ENCODE results near the gene DOCK11. TPM values are rescaled to one million over a fixed set of nuclear protein-coding genes. Genes with fewer than 3 reads are reported as not detected.
"Not testable (repeated sequence)": the region's sequence is repeated elsewhere in the genome, so short reads cannot be mapped to it uniquely, and the experiment has no call there.

DOCK11 gene
- 10 to 100 TPM; 15.3 to 89.2 (median 26.5) TPM for polyA plus RNA-seq (ENCODE audit: insufficient read length in 4 of 4)

DNA sequence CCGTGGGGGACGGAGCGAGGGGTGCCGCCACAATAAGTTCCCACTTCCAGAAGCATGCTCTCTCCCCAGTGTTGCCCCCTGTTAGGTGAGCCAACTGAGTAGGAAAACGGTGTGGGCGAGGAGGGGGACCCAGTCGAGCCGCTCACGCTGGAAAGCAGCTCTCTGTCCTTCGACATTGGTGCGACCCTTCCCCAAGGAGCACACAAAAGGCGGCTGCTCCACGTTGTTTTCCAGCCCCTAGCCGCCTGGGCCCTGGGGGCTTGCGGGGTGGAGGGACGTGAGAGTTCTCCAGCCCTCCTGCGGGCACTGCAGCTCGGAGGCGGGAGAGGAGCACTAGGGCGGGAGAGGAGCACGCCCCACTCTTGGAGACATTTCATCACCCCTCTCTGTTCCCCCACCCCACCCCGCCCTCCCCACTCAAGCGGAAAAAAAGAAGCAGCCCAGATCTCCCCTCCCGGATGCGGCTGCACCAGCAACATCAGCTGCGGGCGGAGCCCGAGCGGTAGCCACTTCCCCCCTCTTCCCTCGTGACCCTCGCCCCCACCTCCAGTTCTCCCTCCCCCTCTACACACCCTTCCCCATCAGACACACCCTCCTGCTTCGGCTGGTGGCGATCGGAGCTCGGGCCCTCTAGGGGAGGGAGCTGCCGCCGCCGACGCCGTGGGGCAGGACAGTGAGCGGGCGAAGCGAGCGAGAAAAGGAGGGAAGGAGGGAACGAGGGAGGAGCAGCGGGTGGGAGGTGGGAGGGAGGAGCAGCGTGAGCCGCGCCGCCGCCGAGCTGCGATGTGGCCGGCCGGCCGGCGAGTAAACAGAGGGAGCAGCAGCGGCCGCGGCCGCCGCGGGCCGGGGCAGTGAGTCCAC, at the start of gene DOCK11:
DOCK11 (plus strand) TSS at position 755 of the 861 bp plus-strand sequence. CDS start 157 bp downstream, outside the sequence.
- peak in 1 of 4 donors; percentile 55 for DNase-seq (ENCODE audit: low read depth in 4 of 4, low spot score in 3 of 4)

DNA sequence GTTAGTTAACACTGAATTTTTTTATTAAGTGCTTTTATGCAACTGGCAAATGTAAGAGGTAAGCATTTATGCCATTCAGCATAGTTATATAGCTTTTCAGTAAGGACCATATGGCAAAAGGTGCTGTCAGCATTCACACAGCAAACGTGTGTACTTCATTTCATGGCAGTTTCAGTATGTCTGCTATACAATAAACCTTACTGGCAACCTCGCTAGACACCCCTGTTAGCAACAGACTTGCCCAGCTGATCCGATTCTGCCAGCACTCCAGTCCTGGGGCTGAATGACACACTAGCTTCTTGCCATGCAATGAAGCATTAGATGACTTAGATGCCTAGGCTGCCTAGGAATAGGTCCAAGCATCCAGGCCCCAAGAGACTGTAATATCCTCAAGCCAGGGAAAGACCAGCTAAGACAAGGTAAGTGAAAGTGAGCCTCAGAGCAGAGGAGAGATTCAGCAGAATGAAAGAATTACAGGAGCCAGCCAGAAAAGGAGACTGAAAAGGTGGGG, 47.3 kb upstream of the DOCK11 start:
- DNase-seq (ENCODE audit: low read depth in 4 of 4, low spot score in 3 of 4) = no peak

DNA sequence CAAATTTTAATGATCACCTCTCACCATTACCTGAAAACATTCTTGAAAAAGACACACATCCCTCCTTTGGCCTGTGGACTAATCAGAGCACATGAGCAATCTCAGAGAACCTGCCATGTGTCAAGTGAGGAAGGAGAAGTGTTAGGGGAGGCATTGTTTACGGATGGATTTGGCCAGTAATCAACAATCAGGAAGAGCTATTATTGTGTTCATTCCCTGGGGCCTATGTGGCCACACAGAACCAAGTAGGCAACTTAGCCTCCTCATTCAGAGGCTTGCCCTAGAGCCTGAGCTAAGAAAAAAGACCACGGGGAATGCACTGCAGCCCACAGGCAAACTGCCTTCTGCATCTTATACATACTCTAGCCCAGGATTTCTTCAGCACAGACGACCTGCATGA, 40.6 kb upstream of the DOCK11 start:
- DNase-seq (ENCODE audit: low read depth in 4 of 4, low spot score in 3 of 4) = no peak

DNA sequence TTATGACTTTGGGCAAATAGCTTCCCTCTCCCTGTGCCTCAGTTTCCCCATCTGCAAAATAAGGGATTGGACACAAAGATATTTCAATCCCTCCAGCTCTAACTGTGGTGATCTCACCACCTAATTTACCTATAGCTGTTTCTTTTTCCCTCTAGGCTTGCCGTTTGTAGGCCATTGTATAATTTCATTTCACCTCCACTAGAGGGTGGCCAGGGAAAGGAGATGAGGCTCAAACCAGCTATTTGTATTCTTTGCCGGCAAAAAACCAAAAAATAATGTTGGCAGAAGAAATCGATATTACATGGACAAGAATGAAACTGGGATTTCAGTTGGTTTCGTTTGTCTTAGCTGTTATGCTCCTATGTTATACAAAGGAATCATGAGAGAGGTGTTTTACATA, 36.1 kb upstream of the DOCK11 start:
- peak in 1 of 4 donors; percentile 14 for DNase-seq (ENCODE audit: low read depth in 4 of 4, low spot score in 3 of 4)

DNA sequence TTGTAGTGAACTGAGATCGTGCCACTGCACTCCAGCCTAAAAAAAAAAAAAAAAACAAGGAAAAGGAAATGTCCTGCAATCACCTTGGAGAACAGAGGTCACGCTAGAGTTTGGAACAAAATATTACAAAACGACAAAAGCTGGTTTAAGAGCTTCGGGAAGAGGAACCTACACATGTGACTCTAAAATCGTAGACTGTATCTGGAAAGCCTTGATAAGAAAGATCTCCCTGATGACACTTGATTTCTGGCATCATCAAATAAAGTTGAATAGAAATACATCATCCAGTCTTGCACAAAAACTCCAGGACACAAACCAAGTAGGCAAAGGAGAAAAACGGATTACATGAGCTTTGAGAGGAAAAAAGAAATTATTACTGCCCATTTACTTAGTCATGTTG, 31.1 kb upstream of the DOCK11 start:
- no peak for DNase-seq (ENCODE audit: low read depth in 4 of 4, low spot score in 3 of 4)

DNA sequence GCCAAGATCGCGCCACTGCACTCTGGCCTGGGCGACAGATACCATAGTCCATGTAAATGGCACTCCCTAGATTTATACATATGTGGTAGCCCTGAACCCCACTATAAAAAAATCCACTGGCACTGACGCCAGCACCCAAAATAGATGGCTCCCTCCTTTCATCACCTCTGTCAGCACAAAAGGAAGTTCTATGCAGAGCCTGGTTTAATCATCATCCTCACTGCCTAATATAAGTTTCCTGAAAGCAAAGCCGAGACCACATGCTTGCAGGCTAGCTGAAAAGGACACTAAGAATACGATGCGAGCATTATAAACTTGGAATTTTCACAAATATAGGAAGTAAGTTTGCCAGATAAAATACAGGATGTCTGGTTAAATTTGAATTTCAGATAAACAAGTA, 27.5 kb upstream of the DOCK11 start:
- DNase-seq (ENCODE audit: low read depth in 4 of 4, low spot score in 3 of 4) = no peak

DNA sequence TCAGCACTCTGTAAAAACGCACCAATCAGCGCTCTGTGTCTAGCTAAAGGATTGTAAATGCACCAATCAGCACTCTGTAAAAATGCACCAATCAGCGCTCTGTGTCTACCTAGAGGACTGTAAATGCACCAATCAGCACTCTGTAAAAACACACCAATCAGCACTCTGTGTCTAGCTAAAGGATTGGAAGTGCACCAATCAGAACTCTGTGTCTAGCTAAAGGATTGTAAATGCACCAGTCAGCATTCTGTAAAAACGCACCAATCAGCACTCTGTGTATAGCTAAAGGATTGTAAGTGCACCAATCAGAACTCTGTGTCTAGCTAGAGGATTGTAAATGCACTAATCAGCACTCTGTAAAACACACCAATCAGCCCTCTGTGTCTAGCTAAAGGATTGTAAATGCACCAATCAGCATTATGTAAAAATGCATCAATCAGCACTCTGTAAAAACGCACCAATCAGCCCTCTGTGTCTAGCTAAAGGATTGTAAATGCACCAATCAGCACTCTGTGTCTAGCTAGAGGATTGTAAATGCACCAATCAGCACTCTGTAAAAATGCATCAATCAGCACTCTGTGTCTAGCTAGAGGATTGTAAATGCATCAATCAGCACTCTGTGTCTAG, 24.8 kb upstream of the DOCK11 start:
- DNase-seq (ENCODE audit: low read depth in 4 of 4, low spot score in 3 of 4) = not testable (repeated sequence)

DNA sequence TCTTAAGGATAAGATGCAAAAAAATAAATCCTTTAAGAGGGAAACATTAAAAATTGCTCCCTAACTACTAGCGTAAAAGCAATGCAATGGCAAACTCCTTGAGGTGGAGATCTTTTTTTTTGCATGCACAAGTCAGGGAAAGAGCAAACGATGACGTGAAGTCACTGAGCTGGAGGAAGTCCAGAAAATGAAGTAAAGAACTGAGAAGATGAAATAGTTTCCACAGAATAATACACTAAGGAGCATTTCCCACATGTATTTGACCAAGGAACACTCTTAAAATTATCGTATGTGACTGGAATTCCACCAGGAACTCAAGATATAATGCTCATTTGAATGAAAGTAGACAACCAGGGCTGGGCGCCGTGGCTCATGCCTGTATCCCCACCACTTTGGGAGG, 21.0 kb upstream of the DOCK11 start:
- no peak for DNase-seq (ENCODE audit: low read depth in 4 of 4, low spot score in 3 of 4)

DNA sequence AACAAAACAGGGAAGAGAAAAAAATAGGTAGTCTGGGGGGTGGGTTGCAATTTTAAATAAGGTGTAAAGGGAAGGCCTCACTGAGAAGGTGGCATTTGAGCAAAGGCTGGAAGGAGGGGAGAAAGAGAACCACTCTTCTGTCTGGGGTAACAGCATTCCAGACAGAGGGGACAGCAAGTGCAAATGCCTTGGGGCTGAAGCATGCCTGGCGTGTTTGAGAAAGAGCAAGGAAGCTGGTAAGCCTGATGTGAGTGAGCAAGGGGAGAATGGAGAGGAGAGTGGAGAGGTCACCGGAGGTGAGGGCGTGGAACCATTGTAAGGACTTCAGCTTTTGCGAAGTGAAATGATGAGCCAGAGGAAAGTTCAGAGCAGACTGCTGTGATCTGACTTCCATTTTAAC, 19.7 kb upstream of the DOCK11 start:
- DNase-seq (ENCODE audit: low read depth in 4 of 4, low spot score in 3 of 4) = no peak

DNA sequence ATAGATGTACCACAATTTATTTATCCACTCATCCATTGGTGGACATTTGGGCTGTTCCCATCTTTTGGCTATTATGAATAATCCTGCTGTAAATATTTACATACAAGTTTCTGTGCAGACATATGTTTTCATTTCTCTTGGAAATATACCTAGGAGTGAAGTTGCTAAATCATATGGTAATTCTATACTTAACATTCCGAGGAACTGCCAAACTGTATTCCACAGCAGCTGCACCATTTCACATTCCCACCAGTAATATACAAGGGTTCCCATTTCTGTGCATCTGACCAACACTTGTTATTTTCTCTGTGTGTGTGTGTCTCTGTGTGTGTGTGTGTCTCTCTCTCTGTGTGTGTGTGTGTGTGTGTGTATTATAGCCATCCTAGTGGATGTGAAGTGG, 15.4 kb upstream of the DOCK11 start:
- no peak for DNase-seq (ENCODE audit: low read depth in 4 of 4, low spot score in 3 of 4)

DNA sequence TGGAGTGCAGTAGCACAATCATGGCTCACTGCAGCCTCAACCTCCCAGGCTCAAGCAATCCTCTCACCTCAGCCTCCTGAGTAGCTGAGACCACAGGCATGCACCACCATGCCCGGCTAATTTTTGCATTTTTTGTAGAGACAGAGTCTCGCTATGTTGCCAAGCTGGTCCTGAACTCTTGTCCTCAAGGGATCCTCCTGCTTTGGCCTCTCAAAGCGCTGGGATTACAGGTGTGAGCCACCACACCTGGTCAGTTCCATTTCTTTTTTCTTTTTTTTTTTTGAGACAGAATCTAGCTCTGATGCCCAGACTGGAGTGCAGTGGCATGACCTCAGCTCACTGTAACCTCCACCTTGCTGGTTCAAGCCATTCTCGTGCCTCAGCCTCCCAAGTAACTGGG, 13.2 kb upstream of the DOCK11 start:
- DNase-seq (ENCODE audit: low read depth in 4 of 4, low spot score in 3 of 4) = not testable (repeated sequence)

DNA sequence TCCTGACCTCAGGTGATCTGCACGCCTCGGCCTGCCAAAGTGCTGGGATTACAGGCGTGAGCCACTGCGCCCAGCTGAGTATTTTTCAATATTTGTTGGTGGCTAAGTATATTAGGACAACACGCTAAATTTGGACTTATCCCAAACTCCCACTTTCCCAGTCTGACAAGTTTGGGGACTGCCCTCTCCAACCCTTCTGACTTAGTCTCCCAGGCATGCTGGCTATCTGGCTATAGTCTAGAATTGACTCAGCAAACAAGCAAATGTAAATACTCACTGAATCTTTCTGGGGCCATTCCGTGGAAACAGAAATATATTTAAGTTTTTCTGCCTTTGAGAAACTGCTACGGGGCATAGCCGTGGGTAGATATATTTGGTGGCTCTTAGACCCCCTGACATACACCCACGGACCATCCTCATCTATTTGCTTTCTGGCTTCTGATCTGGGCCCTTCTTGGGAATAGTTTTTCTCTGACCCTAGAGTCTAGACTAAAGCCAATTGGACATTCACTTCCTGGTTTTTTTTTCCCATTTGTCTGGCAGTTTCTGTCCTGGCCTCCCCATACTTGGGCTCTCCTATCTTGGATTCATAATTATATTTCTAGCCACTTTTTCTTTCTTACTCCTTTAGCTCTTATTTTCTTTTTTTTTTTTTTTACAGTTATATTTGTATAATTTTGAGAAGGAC, 11.3 kb upstream of the DOCK11 start:
- DNase-seq (ENCODE audit: low read depth in 4 of 4, low spot score in 3 of 4) = no peak

DNA sequence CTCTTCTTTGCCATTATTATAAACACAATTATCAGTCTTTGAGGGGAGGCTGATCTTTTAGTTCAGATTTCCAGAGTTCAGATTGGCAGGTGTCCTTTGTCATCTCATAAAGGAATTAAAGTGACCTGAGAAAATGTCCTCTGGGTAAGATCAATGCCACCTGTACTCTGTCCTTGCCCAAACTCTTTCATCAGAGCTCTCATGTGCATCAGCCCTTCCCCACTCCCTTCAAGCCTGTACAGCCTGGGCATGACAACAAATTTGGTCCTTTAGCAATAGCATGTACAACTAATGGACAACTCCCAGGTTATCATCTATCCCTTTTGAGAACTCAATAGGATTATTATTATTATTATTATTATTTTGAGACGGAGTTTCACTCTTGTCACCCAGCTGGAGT, 8.9 kb upstream of the DOCK11 start:
- DNase-seq (ENCODE audit: low read depth in 4 of 4, low spot score in 3 of 4) = not testable (repeated sequence)

DNA sequence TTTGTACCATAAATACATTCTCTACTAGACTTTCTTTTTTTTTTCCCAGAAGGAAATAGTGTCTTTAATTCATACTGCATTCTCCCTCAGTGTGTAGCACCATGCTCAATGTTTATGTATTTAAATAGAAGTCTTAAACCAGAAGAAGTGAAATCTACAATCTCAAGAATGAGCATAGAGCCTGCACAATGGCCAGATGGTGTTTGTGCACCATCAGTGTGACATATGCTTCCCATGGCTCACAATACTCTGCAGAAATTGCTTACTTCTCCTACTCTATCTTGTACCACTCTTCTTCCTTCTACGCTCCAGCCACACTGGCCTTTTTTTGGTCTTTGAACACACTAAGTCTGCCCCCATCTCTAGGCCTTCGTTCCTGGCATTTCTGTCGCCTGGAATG, 2.6 kb upstream of the DOCK11 start:
- no peak for DNase-seq (ENCODE audit: low read depth in 4 of 4, low spot score in 3 of 4)

DNA sequence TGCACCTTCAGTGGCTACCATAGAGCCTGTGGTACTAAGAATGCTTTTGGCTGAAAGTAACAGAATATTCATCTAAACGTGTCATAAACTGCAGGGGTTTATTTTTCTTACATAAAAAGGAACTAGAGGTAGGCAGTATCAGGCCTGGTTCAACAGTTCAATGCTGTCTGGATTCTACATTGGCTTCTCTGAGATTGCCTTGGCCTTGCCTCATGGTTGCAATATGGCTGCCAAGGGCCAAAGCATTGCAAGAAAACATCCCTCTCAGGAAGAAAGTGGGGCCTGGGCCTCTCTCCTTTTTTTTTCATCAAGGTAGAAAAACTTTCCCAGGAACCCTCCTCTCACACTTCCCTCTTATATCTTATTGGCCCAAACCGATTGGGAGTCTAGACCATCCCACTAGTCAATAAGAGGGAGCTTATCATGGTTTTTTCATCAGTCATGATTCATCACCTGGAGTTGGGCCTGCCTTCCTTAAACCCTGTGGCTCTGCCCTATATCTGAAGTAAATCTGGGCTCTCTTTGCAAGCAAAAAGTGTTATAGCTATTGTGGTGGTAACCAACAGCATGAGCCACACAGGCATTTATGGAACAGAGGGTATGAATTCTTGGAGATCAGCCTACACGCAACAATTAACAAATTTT, 1.8 kb upstream of the DOCK11 start:
- no peak for DNase-seq (ENCODE audit: low read depth in 4 of 4, low spot score in 3 of 4)

DNA sequence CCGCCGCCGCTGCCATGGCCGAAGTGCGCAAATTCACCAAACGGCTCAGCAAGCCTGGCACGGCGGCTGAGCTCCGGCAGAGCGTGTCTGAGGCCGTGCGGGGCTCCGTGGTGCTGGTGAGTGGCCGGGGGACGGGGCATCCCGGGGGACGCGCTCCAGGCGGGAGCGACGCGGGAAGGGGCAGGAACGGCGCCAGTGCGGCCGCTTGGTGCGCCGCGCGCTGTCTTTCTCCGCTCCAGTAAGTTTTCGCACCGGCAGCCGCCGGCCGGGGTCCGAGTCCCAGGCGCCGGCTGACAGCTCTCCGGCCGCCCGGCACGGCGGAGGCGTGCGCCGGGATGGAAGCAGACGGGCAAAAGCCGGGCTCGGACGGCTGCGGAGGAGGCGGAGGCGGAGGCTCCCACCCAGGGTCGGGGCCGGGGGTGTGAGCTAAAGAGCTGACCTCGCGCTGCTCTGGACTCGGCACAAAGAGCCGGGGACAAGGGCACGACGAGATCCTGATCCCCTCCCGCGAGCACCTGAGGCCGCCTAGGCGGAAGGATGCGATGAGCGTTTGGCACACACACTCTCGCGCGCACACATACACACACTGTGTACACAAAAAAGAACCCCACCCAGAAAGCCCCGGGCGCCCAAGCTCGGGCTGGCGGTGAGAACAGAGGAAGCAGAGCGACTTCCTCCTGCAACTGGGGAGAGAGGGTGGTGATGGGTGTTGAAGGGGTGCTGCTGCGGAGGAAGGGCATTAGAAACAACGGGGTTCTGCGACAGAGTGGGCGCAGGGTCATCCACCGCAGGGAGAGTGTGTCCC, 545 bp downstream of the DOCK11 start:
- DNase-seq (ENCODE audit: low read depth in 4 of 4, low spot score in 3 of 4) = no peak

DNA sequence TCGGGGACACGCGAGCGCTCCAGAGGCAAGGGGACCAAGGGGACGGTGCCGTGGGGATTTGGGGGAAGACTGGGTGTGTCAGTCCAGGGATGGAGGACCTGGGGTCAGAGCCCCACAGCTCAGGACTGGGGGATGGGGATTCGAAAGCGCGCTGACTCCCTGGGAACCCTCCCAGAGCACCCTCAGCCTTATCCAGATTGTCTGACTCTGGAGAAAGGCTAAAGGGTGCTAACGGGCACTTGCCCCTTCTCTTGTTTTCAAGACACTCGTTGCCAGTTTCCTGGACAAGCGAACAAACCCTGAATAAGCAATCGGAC, 1.1 kb downstream of the DOCK11 start:
- no peak for DNase-seq (ENCODE audit: low read depth in 4 of 4, low spot score in 3 of 4)

DNA sequence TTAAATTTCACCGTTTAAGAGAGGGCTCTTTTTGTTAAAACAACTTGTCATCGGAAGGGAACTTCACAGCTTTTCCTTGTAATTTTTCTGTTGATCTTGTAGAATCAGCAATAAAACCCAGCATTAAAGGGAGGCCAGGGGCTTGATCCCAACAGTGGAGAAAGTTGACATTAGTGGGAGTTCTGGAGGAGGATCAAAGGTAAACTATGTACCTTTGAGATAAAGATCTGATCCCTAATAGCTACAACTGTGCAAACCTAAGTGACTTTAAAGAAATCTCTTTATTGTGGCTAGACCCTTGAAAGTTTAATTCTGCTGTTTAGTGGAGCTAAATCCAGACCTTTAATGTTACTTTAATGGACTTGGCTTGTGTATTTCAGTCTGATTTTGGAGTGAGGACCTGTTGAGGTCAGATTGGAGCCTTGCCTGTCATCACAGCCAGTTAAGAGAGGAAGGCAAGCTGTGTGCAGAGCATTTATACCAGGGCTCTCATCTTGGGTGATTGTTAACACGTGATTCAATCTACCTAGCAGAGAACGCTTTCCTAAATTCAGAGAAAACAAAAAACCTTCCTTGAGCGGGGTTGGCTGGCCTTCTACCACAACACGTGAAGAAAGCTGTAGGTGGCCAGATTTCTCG, 1.7 kb downstream of the DOCK11 start:
- no peak for DNase-seq (ENCODE audit: low read depth in 4 of 4, low spot score in 3 of 4)

DNA sequence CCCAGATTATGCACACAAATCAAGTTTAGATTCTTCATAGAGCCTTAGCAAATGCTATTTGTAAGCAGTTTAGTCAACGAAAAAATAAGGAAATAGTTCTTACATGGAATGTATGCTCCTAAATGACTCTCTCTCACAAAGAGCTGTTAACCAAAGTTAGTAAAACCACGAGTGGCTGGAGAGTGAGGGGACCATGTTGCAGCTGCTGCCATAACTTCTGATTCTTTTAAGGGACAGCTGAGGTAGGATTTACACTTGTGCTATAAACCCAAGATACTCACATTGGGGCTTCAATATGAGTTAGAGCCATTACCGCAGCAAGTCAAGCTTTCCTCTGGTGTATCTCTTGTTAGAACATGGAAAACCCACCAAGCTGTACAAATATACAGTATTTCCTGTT, 2.7 kb downstream of the DOCK11 start:
- DNase-seq (ENCODE audit: low read depth in 4 of 4, low spot score in 3 of 4) = no peak

DNA sequence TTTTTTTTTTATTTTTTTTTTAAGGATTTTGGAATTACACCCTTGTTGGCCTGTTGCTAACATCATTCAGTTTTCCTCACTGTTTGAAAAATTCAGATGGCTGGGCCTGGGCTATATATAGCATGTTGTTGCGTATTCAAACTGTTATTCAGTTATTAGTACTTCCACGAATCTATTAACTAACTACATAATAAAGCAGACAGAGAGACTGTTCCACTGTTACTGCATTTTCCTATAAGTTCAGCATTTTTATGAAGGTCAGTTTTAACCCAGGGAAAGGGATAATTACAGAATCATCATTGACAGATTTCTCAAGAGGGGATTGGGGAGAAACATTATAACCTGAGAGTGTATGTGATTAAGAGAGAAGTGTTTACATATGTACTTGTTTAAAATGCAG, 3.1 kb downstream of the DOCK11 start:
- no peak for DNase-seq (ENCODE audit: low read depth in 4 of 4, low spot score in 3 of 4)

All from left renal pelvis (tissue), 4 donors.